GM12878 (cell line): Measurements from ENCODE around the gene G3BP1. TPM values are rescaled to one million over a fixed set of nuclear protein-coding genes. Genes with fewer than 3 reads are reported as not detected.

ENCODE experiments used
- BHLHE40 ChIP-seq, 2 experiments: fragments of 450-650 bp in 1 of 2; IDR thresholded peaks; 2 replicates each; pipeline ENCODE4 v1.6.1; 2011 to 2017; ENCODE audit warnings: low read depth in 2 of 2, borderline replicate concordance in 1 of 2, improper control_type of control experiment in 1 of 2, low read length in 1 of 2, mild to moderate bottlenecking in 1 of 2
- BMI1 ChIP-seq: fragments of 450-650 bp; IDR thresholded peaks from 2 replicates; pipeline ENCODE4 v1.6.1; 2016; ENCODE audit warnings: mild to moderate bottlenecking, moderate library complexity, borderline replicate concordance
- CBFB ChIP-seq: IDR thresholded peaks from 2 replicates; pipeline ENCODE4 v1.6.1; 2016; ENCODE audit warnings: antibody characterized with exemption, low read depth
- CHD2 ChIP-seq: IDR thresholded peaks from 2 replicates; pipeline ENCODE4 v1.6.1; 2011; ENCODE audit warnings: low read depth, low read length, improper control_type of control experiment, borderline replicate concordance
- CREB1 ChIP-seq: IDR thresholded peaks from 2 replicates; pipeline ENCODE4 v1.6.1; 2012; ENCODE audit warnings: low read depth, mild to moderate bottlenecking, inconsistent platforms
- IKZF2 ChIP-seq, 2 experiments: fragments of 450-650 bp; IDR thresholded peaks; 2 replicates each; pipeline ENCODE4 v1.6.1; 2017; ENCODE audit warnings: mild to moderate bottlenecking in 2 of 2, moderate library complexity in 2 of 2
- MYC ChIP-seq: IDR thresholded peaks from 2 replicates; pipeline ENCODE4 v1.6.1; 2011; ENCODE audit warnings: mild to moderate bottlenecking, low read length, moderate library complexity, inconsistent platforms; ENCODE audit not compliant: insufficient read depth, insufficient replicate concordance, insufficient read length, severe bottlenecking
- NFYB ChIP-seq: IDR thresholded peaks from 2 replicates; pipeline ENCODE4 v1.6.1; 2011; ENCODE audit warnings: low read depth, mild to moderate bottlenecking, low read length, improper control_type of control experiment, moderate library complexity; ENCODE audit not compliant: insufficient read depth
- PKNOX1 ChIP-seq: fragments of 450-650 bp; IDR thresholded peaks from 2 replicates; pipeline ENCODE4 v1.6.1; 2016; ENCODE audit warnings: mild to moderate bottlenecking
- POLR2A ChIP-seq: IDR thresholded peaks from 2 replicates; pipeline ENCODE4 v1.6.1; 2011; ENCODE audit warnings: low read depth, mild to moderate bottlenecking, low read length
- SKIL ChIP-seq: fragments of 450-650 bp; IDR thresholded peaks from 2 replicates; pipeline ENCODE4 v1.6.1; 2017; ENCODE audit warnings: mild to moderate bottlenecking, low read depth, inconsistent platforms; ENCODE audit not compliant: poor library complexity, severe bottlenecking
- SMAD5 ChIP-seq: IDR thresholded peaks from 2 replicates; pipeline ENCODE4 v1.6.1; 2016; ENCODE audit warnings: antibody characterized with exemption, low read depth
- SP1 ChIP-seq: IDR thresholded peaks from one replicate; pipeline ENCODE4 v1.6.1; 2011; ENCODE audit warnings: low read depth, low read length
- STAT3 ChIP-seq: IDR thresholded peaks from 2 replicates; pipeline ENCODE4 v1.6.1; 2011; ENCODE audit warnings: low read depth, low read length, improper control_type of control experiment
- TARDBP ChIP-seq: IDR thresholded peaks from 2 replicates; pipeline ENCODE4 v1.6.1; 2016; ENCODE audit warnings: borderline replicate concordance
- ZNF207 ChIP-seq: fragments of 450-650 bp; IDR thresholded peaks from 2 replicates; pipeline ENCODE4 v1.6.1; 2014; ENCODE audit warnings: antibody characterized with exemption, mild to moderate bottlenecking, borderline replicate concordance
- ZNF687 ChIP-seq: fragments of 450-650 bp; IDR thresholded peaks from 2 replicates; pipeline ENCODE4 v1.6.1; 2017; ENCODE audit warnings: mild to moderate bottlenecking, moderate library complexity
- polyA plus RNA-seq, 11 experiments: library from polyadenylated mRNA; depleted of rRNA in 4 of 11; unstranded in 6 of 11; stranded (reverse) in 5 of 11; fragments of >200 nt; fragmentation: Nextera tagmentation in 4 of 11; fragmentation: Illumina TruSeq in 1 of 11; extraction: Ambion mirVana in 4 of 11; extraction: Trizol in 1 of 11; gene quantifications; 1 replicate in 1 of 11; 2 replicates in 10 of 11; pipeline versions ENCODE4 v1.2.1 to v1.2.3, GENCODE V29; 2011 to 2016; ENCODE audit warnings: inconsistent platforms in 2 of 11, missing spikeins in 2 of 11, low read depth in 1 of 11
- total RNA-seq, 4 experiments: library from RNA; depleted of rRNA in 3 of 4; stranded (reverse); fragments of >200 nt in 3 of 4; fragmentation: Illumina TruSeq in 1 of 4; extraction: Trizol in 1 of 4; gene quantifications; 2 replicates each; pipeline versions ENCODE4 v1.2.1 to v1.2.3, GENCODE V29; 2013 to 2021

Gene G3BP1
- total and polyA plus RNA-seq, 10 of the 15 experiments (the other 5 are each of a cell fraction or from before 2014, with no cell fraction given), result 49.7 to 438 (median 148) TPM

- TF ChIP-seq STAT3, result no peak
- TF ChIP-seq PKNOX1, result peak; percentile 100
- TF ChIP-seq BHLHE40 (IDR thresholded peaks at IDR 0.05; ENCODE audit: borderline replicate concordance in 1 of 2, low read depth in 2 of 2, low read length in 1 of 2), result peak; percentile 91 to 96
- peak; percentile 95 for TF ChIP-seq BMI1
- TF ChIP-seq NFYB, result peak; percentile 99
- TF ChIP-seq ZNF207, result no peak; the same call in 1 of the 2 replicates
- no peak; the same call in none of the 2 replicates for TF ChIP-seq ZNF687
- peak; percentile 15; the same call in 1 of the 2 replicates for TF ChIP-seq TARDBP
- peak; percentile 97 for TF ChIP-seq SKIL
- TF ChIP-seq CBFB, result peak; percentile 75
- TF ChIP-seq CHD2, result peak; percentile 97
- peak; percentile 87 for TF ChIP-seq MYC
- peak; percentile 18 for TF ChIP-seq POLR2A
- peak; percentile 98 for TF ChIP-seq SMAD5
- TF ChIP-seq CREB1, result peak; percentile 88
- TF ChIP-seq IKZF2 (IDR thresholded peaks at IDR 0.05), result peak; percentile 1 to 54; a peak in 3 of 4 replicates
- peak; percentile 100 for TF ChIP-seq SP1
- TF ChIP-seq, all 136 proteins: peak for 65
These were observed at the start of gene G3BP1 (continued) for GRCh38 chr5:151771259-151772028.
